HepG2 (cell line): ENCODE measurements around the gene FAM3D.

Source experiments
- RAD21 ChIP-seq: fragments of 450-650 bp; formaldehyde crosslinking; IDR thresholded peaks from 2 replicates; pipeline ENCODE4 v1.5.0; 2020; ENCODE audit warnings: mild to moderate bottlenecking
- TF ChIP-seq, protein P1 (sequence below): sonication (generic); formaldehyde crosslinking; IDR thresholded peaks from 2 replicates; pipeline ENCODE4 v1.5.0; 2020; ENCODE audit warnings: mild to moderate bottlenecking, missing genetic modification reagents, moderate library complexity
- TF ChIP-seq, protein P2 (sequence below): sonication (generic); formaldehyde crosslinking; IDR thresholded peaks from 2 replicates; pipeline ENCODE4 v1.8.0; 2022; ENCODE audit warnings: low read depth, missing genetic modification reagents

DNA sequence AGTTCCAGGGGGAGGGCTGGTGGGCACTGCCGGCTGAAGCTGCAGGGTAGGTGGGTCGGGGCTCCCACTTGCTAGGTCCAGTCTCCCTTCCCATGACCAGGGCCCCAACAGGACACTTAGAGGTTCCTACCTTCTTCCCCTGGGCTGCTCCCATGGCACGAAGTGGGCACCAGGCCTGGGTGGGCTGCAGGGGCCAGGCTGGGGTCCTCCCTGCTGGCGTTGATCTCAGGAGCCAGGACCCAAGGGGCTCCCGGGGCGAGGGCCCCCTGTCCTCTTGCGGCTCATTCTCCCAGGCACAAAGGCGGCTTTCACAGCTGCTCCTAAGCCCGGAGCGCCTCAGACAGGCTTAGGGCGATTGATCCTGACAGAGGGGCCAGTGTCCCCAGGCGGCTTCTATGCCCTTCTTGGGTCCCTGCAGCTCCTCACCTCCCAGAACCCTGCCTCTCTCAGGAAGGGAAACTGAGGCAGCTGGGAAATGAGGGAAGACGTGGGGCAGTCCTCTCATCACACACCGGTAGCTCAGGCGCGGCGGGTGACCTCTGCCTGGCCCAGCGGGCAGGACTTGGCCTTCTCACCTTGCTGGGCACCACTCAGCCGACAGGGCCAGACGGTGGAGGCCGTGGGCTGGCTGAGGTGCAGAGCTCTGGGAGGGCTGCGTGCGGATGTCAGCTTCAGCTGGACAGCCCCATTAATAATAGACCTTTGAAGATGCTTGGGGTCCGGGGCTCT lies 39.6 kb downstream of the FAM3D start:
- TF ChIP-seq, protein P1, sequence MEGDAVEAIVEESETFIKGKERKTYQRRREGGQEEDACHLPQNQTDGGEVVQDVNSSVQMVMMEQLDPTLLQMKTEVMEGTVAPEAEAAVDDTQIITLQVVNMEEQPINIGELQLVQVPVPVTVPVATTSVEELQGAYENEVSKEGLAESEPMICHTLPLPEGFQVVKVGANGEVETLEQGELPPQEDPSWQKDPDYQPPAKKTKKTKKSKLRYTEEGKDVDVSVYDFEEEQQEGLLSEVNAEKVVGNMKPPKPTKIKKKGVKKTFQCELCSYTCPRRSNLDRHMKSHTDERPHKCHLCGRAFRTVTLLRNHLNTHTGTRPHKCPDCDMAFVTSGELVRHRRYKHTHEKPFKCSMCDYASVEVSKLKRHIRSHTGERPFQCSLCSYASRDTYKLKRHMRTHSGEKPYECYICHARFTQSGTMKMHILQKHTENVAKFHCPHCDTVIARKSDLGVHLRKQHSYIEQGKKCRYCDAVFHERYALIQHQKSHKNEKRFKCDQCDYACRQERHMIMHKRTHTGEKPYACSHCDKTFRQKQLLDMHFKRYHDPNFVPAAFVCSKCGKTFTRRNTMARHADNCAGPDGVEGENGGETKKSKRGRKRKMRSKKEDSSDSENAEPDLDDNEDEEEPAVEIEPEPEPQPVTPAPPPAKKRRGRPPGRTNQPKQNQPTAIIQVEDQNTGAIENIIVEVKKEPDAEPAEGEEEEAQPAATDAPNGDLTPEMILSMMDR (CRISPR knock-in tag): no peak
- TF ChIP-seq RAD21: no peak
- TF ChIP-seq, protein P2, sequence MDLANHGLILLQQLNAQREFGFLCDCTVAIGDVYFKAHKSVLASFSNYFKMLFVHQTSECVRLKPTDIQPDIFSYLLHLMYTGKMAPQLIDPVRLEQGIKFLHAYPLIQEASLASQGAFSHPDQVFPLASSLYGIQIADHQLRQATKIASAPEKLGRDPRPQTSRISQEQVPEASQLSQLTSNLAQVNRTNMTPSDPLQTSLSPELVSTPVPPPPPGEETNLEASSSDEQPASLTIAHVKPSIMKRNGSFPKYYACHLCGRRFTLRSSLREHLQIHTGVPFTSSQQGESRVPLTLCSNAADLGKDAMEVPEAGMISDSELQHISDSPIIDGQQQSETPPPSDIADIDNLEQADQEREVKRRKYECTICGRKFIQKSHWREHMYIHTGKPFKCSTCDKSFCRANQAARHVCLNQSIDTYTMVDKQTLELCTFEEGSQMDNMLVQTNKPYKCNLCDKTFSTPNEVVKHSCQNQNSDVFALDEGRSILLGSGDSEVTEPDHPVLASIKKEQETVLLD: no peak
